Endothelial cell of umbilical vein (primary cell): ENCODE data around the gene USP36. TPM values are rescaled to one million over a fixed set of nuclear protein-coding genes. Genes with fewer than 3 reads are reported as not detected.

Experiments used
- BruUV-seq: library from RNA; stranded (reverse); fragments of 400-500 nt; replicated peaks from 2 replicates; lab custom pipeline; 2021; lab: Mats Ljungman, UMichigan
- CTCF ChIA-PET: fragments of 300-600, 350-600 bp; sonication (Branson Sonifier 250); formaldehyde crosslinking; loops from one replicate; lab custom pipeline; 2021; ENCODE audit warnings: antibody characterized with exemption, inconsistent platforms; lab: Charles Lee
- POLR2A ChIA-PET: fragments of 300-600, 350-600 bp; sonication (Branson Sonifier 250); formaldehyde crosslinking; loops from one replicate; lab custom pipeline; 2021; ENCODE audit warnings: antibody characterized with exemption, inconsistent platforms; lab: Charles Lee
- DNase-seq: peaks from one replicate; pipeline ENCODE4 v3.0.0-alpha.2; 2011; ENCODE audit warnings: low read depth, low spot score
- FAIRE-seq: peaks from 2 replicates; lab custom pipeline; 2011; peaks lifted over from hg19 to GRCh38; lab: Jason Lieb, UNC
- H2AFZ ChIP-seq: 2 replicates; pipeline ENCODE4 v1.6.0; 2012; ENCODE audit warnings: low read depth, low read length, control low read depth, inconsistent platforms
- H3K27ac ChIP-seq: 2 replicates; pipeline ENCODE4 v1.5.1; 2011; ENCODE audit warnings: low read depth, mild to moderate bottlenecking, control low read depth, low read length, moderate library complexity; ENCODE audit not compliant: insufficient read depth
- H3K27me3 ChIP-seq, 2 experiments: 2 replicates each; pipeline versions ENCODE4 v1.6.0 to v1.6.1; 2011; ENCODE audit warnings: low read length in 2 of 2, mixed read lengths in 1 of 2; ENCODE audit not compliant: control insufficient read depth in 2 of 2, insufficient read depth in 2 of 2
- H3K36me3 ChIP-seq, 2 experiments: 2 replicates in 1 of 2; 3 replicates in 1 of 2; pipeline ENCODE4 v1.5.1; 2011; ENCODE audit warnings: low read length in 2 of 2, mild to moderate bottlenecking in 1 of 2, moderate library complexity in 1 of 2; ENCODE audit not compliant: control insufficient read depth in 2 of 2, insufficient read depth in 2 of 2; ENCODE audit errors: extremely low read depth in 1 of 2
- H3K4me1 ChIP-seq: 3 replicates; pipeline ENCODE4 v1.5.1; 2011; ENCODE audit warnings: mild to moderate bottlenecking, low read length; ENCODE audit not compliant: control insufficient read depth, insufficient read depth; ENCODE audit errors: extremely low read depth
- H3K4me2 ChIP-seq: 2 replicates; pipeline ENCODE4 v1.6.1; 2011; ENCODE audit warnings: low read length, control low read depth, mixed read lengths; ENCODE audit not compliant: insufficient read depth
- H3K4me3 ChIP-seq, 3 experiments: fragments of 200-600 bp in 1 of 3; sonication (generic), shearing (Covaris generic) in 1 of 3; replicated peaks in 1 of 3; 2 replicates each; pipeline ENCODE4 v1.5.1; 2011 to 2016; ENCODE audit warnings: control low read depth in 3 of 3, low read length in 3 of 3, mild to moderate bottlenecking in 2 of 3, inconsistent platforms in 1 of 3, low read depth in 1 of 3, moderate library complexity in 1 of 3; ENCODE audit not compliant: insufficient read depth in 1 of 3
- H3K79me2 ChIP-seq: 2 replicates; pipeline ENCODE4 v1.6.0; 2012; ENCODE audit warnings: low read length, inconsistent platforms; ENCODE audit not compliant: control insufficient read depth, insufficient read depth
- H3K9ac ChIP-seq: replicated peaks from 2 replicates; pipeline ENCODE3; 2011; ENCODE audit warnings: low read length, control low read depth; ENCODE audit not compliant: insufficient read depth; ENCODE audit errors: extremely low read depth
- H3K9me1 ChIP-seq: replicated peaks from 3 replicates; pipeline ENCODE4 v1.6.0; 2011; ENCODE audit warnings: mild to moderate bottlenecking, low read length; ENCODE audit not compliant: control insufficient read depth, insufficient read depth; ENCODE audit errors: extremely low read depth
- H3K9me3 ChIP-seq: replicated peaks from 2 replicates; pipeline ENCODE4 v1.5.1; 2012; ENCODE audit warnings: low read length, inconsistent platforms; ENCODE audit not compliant: control insufficient read depth, insufficient read depth
- H4K20me1 ChIP-seq: replicated peaks from 2 replicates; pipeline ENCODE3; 2011; ENCODE audit warnings: mild to moderate bottlenecking, low read length; ENCODE audit not compliant: control insufficient read depth, insufficient read depth; ENCODE audit errors: extremely low read depth
- EZH2 ChIP-seq: IDR thresholded peaks from 2 replicates; pipeline ENCODE4 v1.6.1; 2012; ENCODE audit warnings: borderline replicate concordance, low read depth, mild to moderate bottlenecking, moderate library complexity, low read length, inconsistent platforms; ENCODE audit not compliant: severe bottlenecking
- FOS ChIP-seq: IDR thresholded peaks from 2 replicates; pipeline ENCODE4 v1.6.1; 2011; ENCODE audit warnings: mild to moderate bottlenecking, low read length, moderate library complexity, borderline replicate concordance; ENCODE audit not compliant: insufficient read depth
- GATA2 ChIP-seq: IDR thresholded peaks from 2 replicates; pipeline ENCODE4 v1.7.0; 2011; ENCODE audit warnings: low read depth, mild to moderate bottlenecking, moderate library complexity, mixed read lengths, low read length; ENCODE audit not compliant: insufficient read length, insufficient read depth
- JUN ChIP-seq: IDR thresholded peaks from 2 replicates; pipeline ENCODE4 v1.6.1; 2011; ENCODE audit warnings: borderline replicate concordance, low read depth; ENCODE audit not compliant: insufficient read length, insufficient read depth
- MYC ChIP-seq: IDR thresholded peaks from one replicate; pipeline ENCODE4 v1.6.1; 2011; ENCODE audit warnings: mild to moderate bottlenecking, low read depth, low read length
- POLR2A ChIP-seq: IDR thresholded peaks from 2 replicates; pipeline ENCODE4 v1.6.1; 2012; ENCODE audit warnings: low read depth, mild to moderate bottlenecking, control low read depth, low read length
- POLR2AphosphoS5 ChIP-seq: IDR thresholded peaks from 2 replicates; pipeline ENCODE4 v1.6.1; 2012; ENCODE audit warnings: low read depth, mild to moderate bottlenecking, control low read depth, low read length, moderate library complexity; ENCODE audit not compliant: insufficient read depth
- dilution Hi-C: fragments of 300-500 bp; cut with MboI; formaldehyde crosslinking; loops from one replicate; pipeline ENCODE4 v1.15.0; 2019; ENCODE audit warnings: low sequenced_read_pairs; ENCODE audit not compliant: extremely low pct_ligation_motif_present
- intact Hi-C: fragments of 100-400 bp; cut with micrococcal nuclease; formaldehyde crosslinking; loops from one replicate; pipeline ENCODE4 v1.10.0; 2022
- polyA plus RNA-seq, 4 experiments: library from polyadenylated mRNA; depleted of rRNA in 3 of 4; stranded (reverse) in 3 of 4; unstranded in 1 of 4; fragments of >200 nt; gene quantifications; 2 replicates each; pipeline versions ENCODE4 v1.2.1 to v1.2.3, GENCODE V29; 2011 to 2012; ENCODE audit warnings: missing spikeins in 1 of 4
- total RNA-seq: library from RNA; stranded (reverse); gene quantifications from 2 replicates; pipeline ENCODE4 v1.2.3, GENCODE V29; 2021
- TF ChIP-seq, protein P1 (sequence below): IDR thresholded peaks from 2 replicates; pipeline ENCODE4 v1.6.1; 2011; ENCODE audit not compliant: insufficient read depth, insufficient read length
- TF ChIP-seq, protein P2 (sequence below), 2 donors: IDR thresholded peaks; 1 replicate in 1 of 2; 2 replicates in 1 of 2; pipeline ENCODE4 v1.5.1; 2011; ENCODE audit warnings: low read length in 2 of 2, mild to moderate bottlenecking in 2 of 2, moderate library complexity in 2 of 2, control low read depth in 1 of 2, inconsistent platforms in 1 of 2, low read depth in 1 of 2; ENCODE audit not compliant: insufficient read depth in 1 of 2; ENCODE audit errors: extremely low read depth in 1 of 2

Gene USP36
- total and polyA plus RNA-seq, 2 donors (not counting 3 experiments of a cell fraction or from before 2014, with no cell fraction given): 29.8 to 46.6 TPM

DNA sequence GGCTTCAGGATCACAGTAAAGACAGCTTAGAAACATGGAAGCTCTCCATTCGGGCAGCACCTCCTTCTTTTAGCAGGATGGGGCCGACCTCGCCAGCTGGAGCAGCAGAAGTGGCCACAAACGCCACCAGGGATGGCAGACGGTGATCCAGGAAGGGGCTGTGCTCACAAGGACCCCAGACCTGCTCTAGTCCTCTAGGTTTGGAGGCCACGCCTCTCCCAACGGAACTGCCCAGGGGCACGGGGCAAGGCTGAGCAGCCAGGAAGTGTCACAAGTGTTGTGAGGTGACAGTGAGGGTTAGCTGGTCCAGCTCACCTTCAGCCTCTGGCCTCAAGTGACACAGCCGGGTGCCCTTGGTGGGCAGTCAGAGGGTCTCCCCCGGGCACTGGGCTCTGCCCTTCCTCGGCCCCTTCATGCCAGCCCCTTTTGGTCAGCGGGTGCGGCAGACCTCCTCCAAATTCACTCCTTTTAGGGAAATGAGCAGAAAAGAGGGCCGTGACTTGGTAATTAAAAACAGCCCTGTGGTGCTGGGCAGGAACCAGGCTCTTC, 42.0 kb upstream of the USP36 start:
- Histone ChIP-seq H2AFZ (no peak overlapping the region), H3K4me2 (no peak overlapping the region), H3K4me1 (peaks cover 42% of the 10 kb centered on the region), H3K9ac (peak overlapping the region; percentile 49), H3K36me3 (peaks cover 0 to 2% of the 10 kb centered on the region in 2 experiments), H3K4me3 (no peak overlapping the region), H4K20me1 (no peaks in the 10 kb centered on the region), H3K9me3 (no peaks in the 10 kb centered on the region), H3K27me3 (no peaks in the 10 kb centered on the region), H3K27ac (peak overlapping the region; percentile 85), H3K9me1 (no peaks in the 10 kb centered on the region), H3K79me2 (peaks cover 32% of the 10 kb centered on the region)
- no peak for FAIRE-seq
- TSS peak; percentile 23 for BruUV-seq
- no peak for TF ChIP-seq MYC
- TF ChIP-seq, protein P1, sequence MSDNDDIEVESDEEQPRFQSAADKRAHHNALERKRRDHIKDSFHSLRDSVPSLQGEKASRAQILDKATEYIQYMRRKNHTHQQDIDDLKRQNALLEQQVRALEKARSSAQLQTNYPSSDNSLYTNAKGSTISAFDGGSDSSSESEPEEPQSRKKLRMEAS: no peak
- no peak for TF ChIP-seq POLR2A
- no peak for TF ChIP-seq FOS
- TF ChIP-seq POLR2AphosphoS5: no peak
- TF ChIP-seq, protein P2, sequence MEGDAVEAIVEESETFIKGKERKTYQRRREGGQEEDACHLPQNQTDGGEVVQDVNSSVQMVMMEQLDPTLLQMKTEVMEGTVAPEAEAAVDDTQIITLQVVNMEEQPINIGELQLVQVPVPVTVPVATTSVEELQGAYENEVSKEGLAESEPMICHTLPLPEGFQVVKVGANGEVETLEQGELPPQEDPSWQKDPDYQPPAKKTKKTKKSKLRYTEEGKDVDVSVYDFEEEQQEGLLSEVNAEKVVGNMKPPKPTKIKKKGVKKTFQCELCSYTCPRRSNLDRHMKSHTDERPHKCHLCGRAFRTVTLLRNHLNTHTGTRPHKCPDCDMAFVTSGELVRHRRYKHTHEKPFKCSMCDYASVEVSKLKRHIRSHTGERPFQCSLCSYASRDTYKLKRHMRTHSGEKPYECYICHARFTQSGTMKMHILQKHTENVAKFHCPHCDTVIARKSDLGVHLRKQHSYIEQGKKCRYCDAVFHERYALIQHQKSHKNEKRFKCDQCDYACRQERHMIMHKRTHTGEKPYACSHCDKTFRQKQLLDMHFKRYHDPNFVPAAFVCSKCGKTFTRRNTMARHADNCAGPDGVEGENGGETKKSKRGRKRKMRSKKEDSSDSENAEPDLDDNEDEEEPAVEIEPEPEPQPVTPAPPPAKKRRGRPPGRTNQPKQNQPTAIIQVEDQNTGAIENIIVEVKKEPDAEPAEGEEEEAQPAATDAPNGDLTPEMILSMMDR (IDR thresholded peaks at IDR 0.05; ENCODE audit: extremely low read depth in 1 of 2, insufficient read depth in 1 of 2, low read depth in 1 of 2, low read length in 2 of 2): no peak
- no peak for TF ChIP-seq EZH2
- TF ChIP-seq JUN: no peak
- no peak for TF ChIP-seq GATA2
- dilution Hi-C loops: no loop called here
- DNase-seq: no peak
- ChIA-PET POLR2A (no interaction called here), CTCF (interaction anchor here (1.2 to 4.0 kb wide), 4 partner anchors 9 to 20 kb away, joined by 5 to 41 read pairs (median 10); no protein-coding TSS in a partner anchor)
- intact Hi-C loops: loop anchor here (1.0 to 2.0 kb wide), 6 partner anchors 9 to 89 kb away; partner anchors contain the start of genes TIMP2 and USP36
